ENCODE results near the gene SFT2D1. TPM values are rescaled to one million over a fixed set of nuclear protein-coding genes. Genes with fewer than 3 reads are reported as not detected.
A peak's percentile ranks its signal among the peaks of the same experiment; 100 is the strongest.
"Not testable (repeated sequence)": the region's sequence is repeated elsewhere in the genome, so short reads cannot be mapped to it uniquely, and the experiment has no call there.

The SFT2D1 gene
- total RNA-seq, 4 donors from 2014 or later = 26.4 to 31.9 (median 28.2) TPM

DNA sequence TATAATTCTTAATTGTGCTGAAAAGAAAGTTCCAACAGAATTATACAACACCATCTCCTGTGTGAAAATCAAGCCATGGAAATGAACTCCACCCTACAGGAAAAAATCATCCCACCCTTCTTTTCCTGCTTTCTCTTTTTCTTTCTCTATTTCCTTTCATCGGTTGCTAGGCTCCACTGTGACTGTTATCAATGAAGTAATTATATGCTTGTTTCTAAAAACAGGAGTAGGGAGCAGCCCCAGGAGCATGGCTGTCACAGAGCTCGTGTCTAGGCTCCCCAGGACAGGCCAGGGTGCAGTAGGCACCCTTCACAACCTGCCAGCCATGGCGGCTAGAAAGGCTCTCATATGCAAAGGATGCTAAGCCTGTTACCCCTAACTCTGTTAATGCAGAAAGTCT, 27.4 kb upstream of the SFT2D1 start:
- TF ChIP-seq, protein P1, sequence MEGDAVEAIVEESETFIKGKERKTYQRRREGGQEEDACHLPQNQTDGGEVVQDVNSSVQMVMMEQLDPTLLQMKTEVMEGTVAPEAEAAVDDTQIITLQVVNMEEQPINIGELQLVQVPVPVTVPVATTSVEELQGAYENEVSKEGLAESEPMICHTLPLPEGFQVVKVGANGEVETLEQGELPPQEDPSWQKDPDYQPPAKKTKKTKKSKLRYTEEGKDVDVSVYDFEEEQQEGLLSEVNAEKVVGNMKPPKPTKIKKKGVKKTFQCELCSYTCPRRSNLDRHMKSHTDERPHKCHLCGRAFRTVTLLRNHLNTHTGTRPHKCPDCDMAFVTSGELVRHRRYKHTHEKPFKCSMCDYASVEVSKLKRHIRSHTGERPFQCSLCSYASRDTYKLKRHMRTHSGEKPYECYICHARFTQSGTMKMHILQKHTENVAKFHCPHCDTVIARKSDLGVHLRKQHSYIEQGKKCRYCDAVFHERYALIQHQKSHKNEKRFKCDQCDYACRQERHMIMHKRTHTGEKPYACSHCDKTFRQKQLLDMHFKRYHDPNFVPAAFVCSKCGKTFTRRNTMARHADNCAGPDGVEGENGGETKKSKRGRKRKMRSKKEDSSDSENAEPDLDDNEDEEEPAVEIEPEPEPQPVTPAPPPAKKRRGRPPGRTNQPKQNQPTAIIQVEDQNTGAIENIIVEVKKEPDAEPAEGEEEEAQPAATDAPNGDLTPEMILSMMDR (IDR thresholded peaks at IDR 0.05) = no peak
- no peak for TF ChIP-seq POLR2A (IDR thresholded peaks at IDR 0.05)
- H3K36me3 ChIP-seq = peaks cover 0 to 9% (median 0%) of the 10 kb centered on the region in 3 donors
- H3K4me3 ChIP-seq = no peak overlapping the region
- DNase-seq = no peak
- no peaks in the 10 kb centered on the region for H3K4me1 ChIP-seq
- H3K27ac ChIP-seq = no peak overlapping the region
- no peaks in the 10 kb centered on the region for H3K27me3 ChIP-seq
- no peaks in the 10 kb centered on the region for H3K9me3 ChIP-seq

DNA sequence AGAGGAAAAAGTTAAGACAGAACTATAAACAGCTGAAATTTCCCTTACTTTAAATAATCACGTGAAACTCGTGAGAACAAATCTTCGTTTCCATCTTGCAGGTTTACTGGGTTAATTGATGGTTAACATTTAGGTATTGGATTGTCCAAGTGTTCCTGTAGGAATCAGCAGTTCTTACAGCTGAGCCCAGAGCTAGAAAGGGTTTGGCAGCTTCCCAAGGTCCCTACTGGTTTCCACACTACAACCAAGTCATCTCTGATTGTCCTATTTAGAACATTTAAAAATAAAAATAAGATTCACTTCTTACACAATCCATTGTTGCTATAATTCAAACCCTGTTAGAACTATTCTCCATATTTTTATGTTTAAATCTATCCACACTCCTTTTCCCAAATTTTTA, 24.6 kb upstream of the SFT2D1 start:
- Histone ChIP-seq H3K27ac (no peak overlapping the region), H3K4me3 (no peak overlapping the region), H3K36me3 (peaks cover 0 to 27% (median 0%) of the 10 kb centered on the region in 3 donors)

DNA sequence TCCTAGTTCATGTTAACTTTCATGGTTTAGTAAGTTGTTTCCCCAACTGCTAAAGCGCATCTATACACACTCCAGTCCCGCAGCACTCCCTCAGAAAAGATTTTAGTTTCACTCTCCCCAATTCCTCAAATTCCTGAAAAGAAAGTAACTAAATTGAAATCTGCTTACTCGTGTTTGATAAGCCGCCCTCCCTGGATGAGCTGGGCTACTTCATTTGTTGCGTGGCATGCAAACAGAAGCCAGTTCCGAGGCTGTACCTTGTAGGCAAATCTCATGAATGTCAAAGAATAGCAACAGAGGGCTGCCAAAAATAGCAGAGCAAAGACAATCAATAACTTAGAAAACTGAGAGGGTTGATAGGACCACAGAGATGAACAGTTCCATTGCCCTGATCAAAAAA, 23.5 kb upstream of the SFT2D1 start:
- H3K27me3 ChIP-seq = no peaks in the 10 kb centered on the region
- H3K36me3 ChIP-seq = peaks cover 0 to 27% (median 0%) of the 10 kb centered on the region in 3 donors
- no peak overlapping the region for H3K27ac ChIP-seq
- no peak for DNase-seq
- H3K4me3 ChIP-seq = no peak overlapping the region
- TF ChIP-seq, protein P1 (IDR thresholded peaks at IDR 0.05) = no peak
- TF ChIP-seq POLR2A (IDR thresholded peaks at IDR 0.05) = no peak
- H3K9me3 ChIP-seq = no peaks in the 10 kb centered on the region
- H3K4me1 ChIP-seq = no peaks in the 10 kb centered on the region

More for the DNA sequence above, 24.6 kb upstream of the SFT2D1 start:
- Histone ChIP-seq H3K27me3 (no peaks in the 10 kb centered on the region), H3K4me1 (no peaks in the 10 kb centered on the region), H3K9me3 (no peaks in the 10 kb centered on the region)
- no peak for DNase-seq
- TF ChIP-seq POLR2A (IDR thresholded peaks at IDR 0.05) = no peak
- TF ChIP-seq, protein P1 (IDR thresholded peaks at IDR 0.05) = no peak

DNA sequence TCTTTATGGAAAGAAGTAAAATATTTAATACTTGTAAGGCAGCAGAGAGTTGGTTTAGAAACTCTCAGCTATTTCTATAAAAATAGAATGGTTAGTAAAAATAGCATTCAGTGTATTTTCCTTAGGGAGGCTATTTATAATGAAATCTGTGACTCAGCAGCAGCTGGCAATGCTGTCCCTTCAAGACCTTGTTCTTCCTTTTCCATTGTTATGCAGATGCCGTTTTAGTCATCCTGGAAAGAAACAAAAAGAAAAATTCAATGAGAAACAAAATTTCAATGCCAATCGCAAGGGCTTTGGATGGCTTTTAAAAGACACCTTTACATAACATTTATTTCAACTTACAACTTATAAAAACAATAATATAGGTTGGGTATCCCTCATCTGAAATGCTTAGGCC, 22.9 kb upstream of the SFT2D1 start:
- H3K9me3 ChIP-seq = no peaks in the 10 kb centered on the region
- TF ChIP-seq, protein P1 (IDR thresholded peaks at IDR 0.05) = no peak
- no peak for TF ChIP-seq POLR2A (IDR thresholded peaks at IDR 0.05)
- DNase-seq = no peak
- H3K36me3 ChIP-seq = peaks cover 0 to 27% (median 0%) of the 10 kb centered on the region in 3 donors
- no peak overlapping the region for H3K27ac ChIP-seq
- H3K4me1 ChIP-seq = no peaks in the 10 kb centered on the region
- H3K27me3 ChIP-seq = no peaks in the 10 kb centered on the region
- no peak overlapping the region for H3K4me3 ChIP-seq

DNA sequence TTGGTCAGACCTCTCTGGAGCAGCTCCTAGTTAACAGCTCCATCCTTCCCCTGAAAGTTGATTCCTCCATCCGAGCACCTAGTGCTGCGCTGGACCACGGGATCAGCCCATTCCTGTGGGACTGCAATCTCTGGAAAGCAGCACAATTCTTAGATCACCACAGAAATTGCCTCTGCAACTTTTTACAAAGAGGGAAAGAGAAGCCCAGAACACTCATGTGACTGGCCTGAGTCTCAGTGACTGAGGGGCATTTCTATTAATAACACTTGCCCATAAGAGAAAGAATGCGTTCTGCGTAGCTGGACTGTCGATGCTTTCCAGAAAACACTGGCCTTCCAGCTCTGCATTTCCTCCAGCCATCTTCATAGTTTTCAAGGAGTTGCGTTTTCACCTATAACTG, 22.1 kb upstream of the SFT2D1 start:
- H3K4me3 ChIP-seq = no peak overlapping the region
- DNase-seq = no peak
- TF ChIP-seq, protein P1 (IDR thresholded peaks at IDR 0.05) = no peak
- TF ChIP-seq POLR2A (IDR thresholded peaks at IDR 0.05) = no peak

DNA sequence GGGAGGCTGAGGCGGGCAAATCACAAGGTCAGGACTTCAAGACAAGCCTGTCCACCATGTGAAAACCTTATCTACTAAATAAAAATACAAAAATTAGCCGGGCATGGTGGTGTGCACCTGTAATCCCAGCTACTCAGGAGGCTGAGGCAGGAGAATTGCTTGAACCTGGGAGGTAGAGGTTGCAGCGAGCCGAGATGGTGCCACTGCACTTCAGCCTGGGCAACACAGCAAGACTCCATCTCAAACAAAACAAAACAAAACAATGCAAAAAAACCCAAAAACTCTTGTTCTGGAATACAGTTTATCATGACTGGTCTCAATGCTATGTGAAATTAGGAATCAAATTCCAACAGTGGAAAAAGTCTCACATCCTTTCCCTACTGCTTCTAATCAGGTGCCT, 20.1 kb upstream of the SFT2D1 start:
- H3K27me3 ChIP-seq, H3K27ac ChIP-seq, H3K4me1 ChIP-seq, H3K9me3 ChIP-seq, DNase-seq, H3K4me3 ChIP-seq: not testable (repeated sequence)
- peaks cover 0 to 27% (median 0%) of the 10 kb centered on the region in 3 donors for H3K36me3 ChIP-seq

More for the DNA sequence above, 22.1 kb upstream of the SFT2D1 start:
- Histone ChIP-seq H3K27me3 (no peaks in the 10 kb centered on the region), H3K36me3 (peaks cover 0 to 27% (median 0%) of the 10 kb centered on the region in 3 donors), H3K9me3 (no peaks in the 10 kb centered on the region), H3K27ac (peak overlapping the region in 1 of 4 donors; percentile 28), H3K4me1 (no peaks in the 10 kb centered on the region)

Measured in Peyer's patch (tissue), 4 donors.